B cell (primary cell): ENCODE data around the gene MAZ. TPM values are rescaled to one million over a fixed set of nuclear protein-coding genes. Genes with fewer than 3 reads are reported as not detected.
A peak's percentile ranks its signal among the peaks of the same experiment; 100 is the strongest.

Experiments used
- ATAC-seq: fragments of 200-7000 bp; cut with Tn5 transposase; one replicate; pipeline ENCODE4 v1.10.0; 2021; ENCODE audit warnings: low read depth, mild to moderate bottlenecking, moderate number of reproducible peaks, moderate library complexity
- CTCF ChIA-PET: fragments of 350-600 bp; sonication (Branson Sonifier 250); formaldehyde crosslinking; loops from one replicate; lab custom pipeline; 2021; ENCODE audit warnings: antibody characterized with exemption, inconsistent platforms; lab: Charles Lee
- POLR2A ChIA-PET: fragments of 350-600 bp; sonication (Branson Sonifier 250); formaldehyde crosslinking; loops from one replicate; lab custom pipeline; 2021; ENCODE audit warnings: antibody characterized with exemption; lab: Charles Lee
- DNase-seq: peaks from one replicate; pipeline ENCODE4 v3.0.0; 2013
- H2AFZ ChIP-seq: 2 replicates; pipeline ENCODE4 v1.6.1; 2012; ENCODE audit warnings: mild to moderate bottlenecking, low read depth, low read length; ENCODE audit not compliant: insufficient read depth, poor library complexity, severe bottlenecking
- H3K27ac ChIP-seq, 2 donors: 1 replicate in 1 of 2; 2 replicates in 1 of 2; pipeline ENCODE4 v1.5.1; 2012 to 2013; ENCODE audit warnings: low read length in 2 of 2, mild to moderate bottlenecking in 2 of 2, moderate library complexity in 1 of 2
- H3K27me3 ChIP-seq, 4 experiments: fragments of 200-600 bp in 1 of 4; sonication (generic) in 1 of 4; replicated peaks in 1 of 4; 1 replicate in 2 of 4; 2 replicates in 2 of 4; pipeline versions ENCODE4 v1.6.1 to v1.7.0; 2013 to 2016; ENCODE audit warnings: low read length in 3 of 4, mild to moderate bottlenecking in 2 of 4, mixed read lengths in 1 of 4, moderate library complexity in 1 of 4; ENCODE audit not compliant: insufficient read depth in 4 of 4, control insufficient read depth in 3 of 4; ENCODE audit errors: control extremely low read depth in 1 of 4
- H3K36me3 ChIP-seq, 2 experiments: replicated peaks in 1 of 2; 1 replicate in 1 of 2; 2 replicates in 1 of 2; pipeline versions ENCODE4 v1.6.1 to v1.7.1; 2013; ENCODE audit warnings: low read length in 1 of 2; ENCODE audit not compliant: insufficient read depth in 2 of 2, control insufficient read depth in 1 of 2; ENCODE audit errors: control extremely low read depth in 1 of 2, extremely low read depth in 1 of 2
- H3K4me1 ChIP-seq, 2 donors: fragments of 200-600 bp in 1 of 2; sonication (generic) in 1 of 2; 1 replicate in 1 of 2; 2 replicates in 1 of 2; pipeline versions ENCODE4 v1.5.1 to v1.6.1; 2013 to 2017; ENCODE audit warnings: low read length in 2 of 2; ENCODE audit not compliant: control insufficient read depth in 2 of 2, insufficient read depth in 2 of 2
- H3K4me2 ChIP-seq: replicated peaks from 2 replicates; pipeline ENCODE3; 2012; ENCODE audit warnings: mild to moderate bottlenecking, low read depth, low read length; ENCODE audit not compliant: poor library complexity, severe bottlenecking
- H3K4me3 ChIP-seq, 5 experiments: fragments of 200-600 bp in 1 of 5; sonication (generic) in 1 of 5; 1 replicate in 3 of 5; 2 replicates in 2 of 5; pipeline versions ENCODE4 v1.5.1 to v1.7.0; 2011 to 2016; ENCODE audit warnings: low read length in 4 of 5, mild to moderate bottlenecking in 4 of 5, low read depth in 2 of 5, control low read depth in 1 of 5, moderate library complexity in 1 of 5; ENCODE audit not compliant: insufficient read depth in 1 of 5; ENCODE audit errors: control extremely low read depth in 1 of 5, extremely low read depth in 1 of 5
- H3K79me2 ChIP-seq: fragments of 200-600 bp; sonication (generic); one replicate; pipeline ENCODE4 v1.6.0; 2016; ENCODE audit warnings: low read length; ENCODE audit not compliant: control insufficient read depth, insufficient read depth
- H3K9ac ChIP-seq: fragments of 200-600 bp; sonication (generic); 2 replicates; pipeline ENCODE4 v1.6.1; 2017; ENCODE audit warnings: mild to moderate bottlenecking, low read length, moderate library complexity
- H3K9me3 ChIP-seq, 3 donors: one replicate each; pipeline versions ENCODE4 v1.6.1 to v1.7.1; 2013; ENCODE audit warnings: low read length in 2 of 3; ENCODE audit not compliant: control insufficient read depth in 2 of 3, insufficient read depth in 1 of 3; ENCODE audit errors: control extremely low read depth in 1 of 3
- H4K20me1 ChIP-seq: 2 replicates; pipeline ENCODE4 v1.6.0; 2012; ENCODE audit warnings: mild to moderate bottlenecking, low read length; ENCODE audit not compliant: insufficient read depth, control insufficient read depth, poor library complexity, severe bottlenecking
- H3K27ac Mint-ChIP-seq: one replicate; pipeline ENCODE4 v1.8.0; 2021; ENCODE audit warnings: mixed read lengths
- H3K27me3 Mint-ChIP-seq: one replicate; pipeline ENCODE4 v1.8.0; 2021; ENCODE audit warnings: mixed read lengths
- H3K4me1 Mint-ChIP-seq: one replicate; pipeline ENCODE4 v1.8.0; 2021; ENCODE audit warnings: mixed read lengths
- H3K4me3 Mint-ChIP-seq: one replicate; pipeline ENCODE4 v1.8.0; 2021; ENCODE audit warnings: mixed read lengths
- H3K9me3 Mint-ChIP-seq: one replicate; pipeline ENCODE4 v1.8.0; 2022; ENCODE audit warnings: mixed read lengths; ENCODE audit not compliant: insufficient read depth
- EZH2 ChIP-seq: IDR thresholded peaks from 2 replicates; pipeline ENCODE4 v1.6.1; 2012; ENCODE audit warnings: borderline replicate concordance, low read depth, mild to moderate bottlenecking, moderate library complexity, low read length; ENCODE audit not compliant: insufficient read depth, poor library complexity, severe bottlenecking
- WGBS: methylation state at CpG from one replicate; pipeline ENCODE4 v1.1.5; 2013; ENCODE audit warnings: missing lambda C conversion rate; ENCODE audit not compliant: insufficient coverage; 5-methylcytosine and 5-hydroxymethylcytosine counted together
- intact Hi-C: fragments of 100-400 bp; cut with micrococcal nuclease; formaldehyde crosslinking; loops from one replicate; pipeline ENCODE4 v1.10.0; 2022
- polyA plus RNA-seq: library from polyadenylated mRNA; depleted of rRNA; stranded (reverse); fragments of >200 nt; gene quantifications from 2 replicates; pipeline ENCODE4 v1.2.3, GENCODE V29; 2012
- total RNA-seq, 2 donors: library from RNA; stranded (reverse); fragments of 120-200 nt in 1 of 2; gene quantifications; 1 replicate in 1 of 2; 2 replicates in 1 of 2; pipeline versions ENCODE4 v1.2.3 to v1.2.4, GENCODE V29; 2013 to 2022
- TF ChIP-seq, protein P1 (sequence below): fragments of 200-600 bp; IDR thresholded peaks from one replicate; pipeline ENCODE4 v1.8.0; 2022; ENCODE audit warnings: antibody characterized with exemption, mild to moderate bottlenecking

MAZ gene
- total and polyA plus RNA-seq, 2 donors (not counting 1 experiment from before 2014, with no cell fraction given) = 170 to 198 TPM

DNA sequence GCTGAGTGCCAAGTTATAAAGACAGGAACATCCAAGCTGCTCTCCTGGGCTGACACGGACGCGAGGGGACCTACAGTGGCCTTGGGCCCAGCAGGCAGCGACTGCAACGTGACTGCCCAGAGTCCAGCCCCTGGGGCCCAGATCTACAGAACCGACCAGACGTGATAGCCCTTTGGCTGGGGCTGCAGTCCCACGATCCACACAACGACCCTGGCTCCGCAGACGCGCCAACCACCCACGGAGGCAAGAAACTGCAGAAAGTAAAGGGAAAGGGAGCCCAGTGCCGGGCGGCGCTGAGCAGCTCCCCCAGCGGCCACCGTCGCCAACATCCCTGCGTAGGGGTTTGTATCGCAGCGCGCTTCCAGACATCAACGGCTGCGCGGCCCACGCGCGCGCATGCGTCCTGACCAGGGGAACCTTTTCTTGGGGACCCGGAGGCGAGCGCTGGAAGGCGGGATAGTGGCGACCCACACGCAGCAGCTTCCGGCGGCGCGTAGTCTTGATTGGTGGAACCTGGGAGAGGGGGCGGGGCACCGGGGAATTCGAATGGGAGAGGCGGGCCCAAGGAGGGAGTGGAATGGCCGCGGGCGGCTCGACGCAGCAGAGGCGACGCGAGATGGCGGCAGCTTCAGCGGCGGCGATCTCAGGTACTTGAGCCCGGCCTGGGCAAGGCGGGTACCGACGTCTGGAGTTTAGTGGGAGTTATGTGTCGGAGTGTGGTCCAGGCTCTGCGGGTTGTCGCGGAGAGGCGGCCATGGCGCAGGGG is 16.0 kb upstream of the MAZ start, which contains the start of gene KIF22:
Gene KIF22, plus strand, starts transcription at position 569 of the 766 bp plus-strand sequence. Its CDS starts 9 bp downstream, at position 578.
- peak within 1 kb of the TSS; percentile 65 to 93 (median 78) for H3K4me3 ChIP-seq
- no peaks in the 10 kb centered on the region for H4K20me1 ChIP-seq
- Mint-ChIP-seq H3K4me1 (peaks cover 34% of the 10 kb centered on the region), H3K27ac (peak within 1 kb of the TSS; percentile 99), H3K4me3 (peak within 1 kb of the TSS; percentile 99), H3K27me3 (no peaks in the 10 kb centered on the region), H3K9me3 (no peaks in the 10 kb centered on the region)
- no peak for TF ChIP-seq EZH2
- TF ChIP-seq, protein P1, sequence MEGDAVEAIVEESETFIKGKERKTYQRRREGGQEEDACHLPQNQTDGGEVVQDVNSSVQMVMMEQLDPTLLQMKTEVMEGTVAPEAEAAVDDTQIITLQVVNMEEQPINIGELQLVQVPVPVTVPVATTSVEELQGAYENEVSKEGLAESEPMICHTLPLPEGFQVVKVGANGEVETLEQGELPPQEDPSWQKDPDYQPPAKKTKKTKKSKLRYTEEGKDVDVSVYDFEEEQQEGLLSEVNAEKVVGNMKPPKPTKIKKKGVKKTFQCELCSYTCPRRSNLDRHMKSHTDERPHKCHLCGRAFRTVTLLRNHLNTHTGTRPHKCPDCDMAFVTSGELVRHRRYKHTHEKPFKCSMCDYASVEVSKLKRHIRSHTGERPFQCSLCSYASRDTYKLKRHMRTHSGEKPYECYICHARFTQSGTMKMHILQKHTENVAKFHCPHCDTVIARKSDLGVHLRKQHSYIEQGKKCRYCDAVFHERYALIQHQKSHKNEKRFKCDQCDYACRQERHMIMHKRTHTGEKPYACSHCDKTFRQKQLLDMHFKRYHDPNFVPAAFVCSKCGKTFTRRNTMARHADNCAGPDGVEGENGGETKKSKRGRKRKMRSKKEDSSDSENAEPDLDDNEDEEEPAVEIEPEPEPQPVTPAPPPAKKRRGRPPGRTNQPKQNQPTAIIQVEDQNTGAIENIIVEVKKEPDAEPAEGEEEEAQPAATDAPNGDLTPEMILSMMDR = peak; percentile 84
- H3K9me3 ChIP-seq = no peaks in the 10 kb centered on the region
- H3K36me3 ChIP-seq = no peaks in the 10 kb centered on the region
- peaks cover 19 to 34% of the 10 kb centered on the region in 2 donors for H3K4me1 ChIP-seq
- ChIA-PET CTCF (interaction anchor here (0.6 to 3.8 kb wide), 22 partner anchors 10 to 90 kb away, joined by 3 to 25 read pairs (median 6); partner anchors contain the start of genes MAZ, MVP and PAGR1), POLR2A (interaction anchor here (0.6 to 2.5 kb wide), 16 partner anchors 11 to 1443 kb away, joined by 3 to 24 read pairs (median 4); partner anchors contain the start of genes C16orf54, MAZ, PAGR1 and PRRT2)
- peak; percentile 96 for ATAC-seq
- DNase-seq = peak; percentile 100
- peak within 1 kb of the TSS; percentile 75 to 77 for H3K27ac ChIP-seq
- H2AFZ ChIP-seq = peak within 1 kb of the TSS; percentile 89
- no peaks in the 10 kb centered on the region for H3K27me3 ChIP-seq
- H3K9ac ChIP-seq = peak within 1 kb of the TSS; percentile 87
- intact Hi-C loops = loop anchor here (1.0 to 5.0 kb wide), 7 partner anchors 15 to 206 kb away; partner anchors contain the start of genes CDIPT, INO80E, PAGR1 and TAOK2
- 2% methylated on average over 67 of the region's 67 CpGs for WGBS
- H3K79me2 ChIP-seq = peaks cover 47% of the 10 kb centered on the region
- H3K4me2 ChIP-seq = peak within 1 kb of the TSS; percentile 98
